HG02973 (cell line): Measurements from ENCODE around the gene SFTPB.
"Not testable (repeated sequence)": the region's sequence is repeated elsewhere in the genome, so short reads cannot be mapped to it uniquely, and the experiment has no call there.

Experiments
- ATAC-seq: cut with Tn5 transposase; IDR thresholded peaks from one replicate; pipeline ENCODE4 v1.9.1; 2021; ENCODE audit warnings: moderate library complexity; ENCODE audit not compliant: unreplicated experiment

SFTPB gene

GRCh38 chr2:85657399-85657798 is 10.6 kb downstream of the SFTPB start:
- ATAC-seq: not testable (repeated sequence)

GRCh38 chr2:85656468-85656867 is 11.5 kb downstream of the SFTPB start:
- no peak for ATAC-seq

DNA sequence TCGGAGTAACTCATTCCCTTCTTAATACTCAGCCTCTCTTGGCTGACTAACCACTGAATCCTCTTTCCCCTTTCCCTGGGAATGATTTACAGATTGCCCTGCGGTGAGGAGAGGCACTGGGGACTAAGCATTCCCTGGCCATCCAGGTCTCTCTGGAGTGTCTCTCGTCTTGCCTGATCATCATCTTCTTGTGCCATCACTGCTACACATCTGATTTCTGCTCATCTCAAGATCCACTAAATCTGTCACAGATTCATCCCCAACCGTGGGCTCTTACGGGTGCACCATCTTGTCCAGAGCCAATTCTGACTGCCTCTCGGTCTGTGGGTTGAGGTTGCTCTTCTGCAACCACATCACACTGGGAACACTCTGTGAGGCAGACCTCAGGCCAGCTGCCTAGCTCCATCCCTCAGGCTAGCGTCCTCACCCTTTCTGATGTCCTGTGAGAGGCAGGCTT is 12.0 kb downstream of the SFTPB start:
- ATAC-seq: no peak

GRCh38 chr2:85653996-85654395 is 14.0 kb downstream of the SFTPB start:
- ATAC-seq: no peak

- ATAC-seq: no peak
These were observed 15.9 kb downstream of the SFTPB start for GRCh38 chr2:85652056-85652455.

- no peak for ATAC-seq
These were observed 16.9 kb downstream of the SFTPB start for GRCh38 chr2:85651097-85651496.

DNA sequence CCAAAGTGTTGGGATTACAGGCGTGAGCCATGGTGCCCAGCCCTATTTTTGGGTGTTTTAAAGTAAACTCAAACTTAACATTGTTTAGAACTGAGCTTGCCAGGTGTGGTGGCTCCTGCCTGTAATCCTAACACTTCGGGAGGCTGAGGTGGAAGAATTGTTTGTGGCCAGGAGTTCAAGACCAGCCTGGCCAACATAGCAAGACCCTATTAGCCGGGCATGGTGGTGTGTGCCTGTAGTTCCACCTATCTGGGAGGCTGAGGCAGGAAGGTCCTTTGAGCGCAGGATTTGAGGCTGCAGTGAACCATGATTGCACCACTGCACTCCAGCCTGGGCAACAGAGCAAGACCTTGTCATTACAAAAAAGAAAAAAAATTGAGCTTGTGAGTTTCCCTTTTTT is 17.5 kb downstream of the SFTPB start:
- no peak for ATAC-seq

DNA sequence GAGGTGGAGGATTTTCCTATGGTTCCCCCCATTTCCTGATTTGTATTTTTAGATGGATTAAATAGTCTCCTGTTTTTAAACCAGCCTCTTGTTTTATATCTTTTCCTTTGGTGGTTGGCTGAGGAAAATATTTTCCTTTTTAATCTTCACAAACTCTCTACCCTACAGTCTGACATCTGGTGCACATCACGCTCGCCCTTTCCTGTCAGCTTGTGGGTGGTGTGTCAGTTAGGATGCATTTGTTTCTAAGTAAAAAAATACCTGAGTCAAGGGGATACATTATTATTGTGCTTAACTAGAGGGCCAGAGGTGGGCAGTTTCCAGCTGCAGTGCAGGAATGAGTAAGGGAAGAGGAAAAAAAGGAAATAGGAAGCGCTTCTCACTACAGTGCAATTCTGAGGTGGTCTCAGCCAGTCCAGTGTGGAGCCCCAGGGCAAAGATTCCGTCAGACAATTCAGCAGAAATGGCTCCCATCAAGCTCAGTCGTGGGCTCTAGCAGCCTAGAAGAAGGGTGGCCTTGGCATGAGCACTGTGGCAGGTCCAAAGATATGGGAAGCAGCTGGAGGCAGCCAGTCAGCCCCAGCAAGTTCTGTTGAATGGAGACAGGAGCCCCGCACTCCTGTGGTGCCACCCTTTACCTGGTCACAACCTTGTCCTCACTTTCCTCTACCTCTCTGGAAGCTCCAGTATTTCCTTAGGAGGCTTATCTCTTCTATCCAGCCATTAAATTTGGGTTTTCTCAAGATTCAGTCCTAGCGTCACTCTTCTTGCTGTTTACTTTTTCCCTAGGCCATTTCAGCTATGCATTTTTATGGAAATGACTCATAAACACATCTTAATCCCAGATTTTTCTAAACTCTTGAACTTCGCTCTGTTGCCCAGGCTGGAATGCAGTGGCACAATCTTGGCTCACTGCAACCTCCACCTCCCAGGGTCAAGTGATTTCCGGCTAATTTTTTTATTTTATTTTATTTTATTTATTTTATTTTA is 18.5 kb downstream of the SFTPB start:
- no peak for ATAC-seq

DNA sequence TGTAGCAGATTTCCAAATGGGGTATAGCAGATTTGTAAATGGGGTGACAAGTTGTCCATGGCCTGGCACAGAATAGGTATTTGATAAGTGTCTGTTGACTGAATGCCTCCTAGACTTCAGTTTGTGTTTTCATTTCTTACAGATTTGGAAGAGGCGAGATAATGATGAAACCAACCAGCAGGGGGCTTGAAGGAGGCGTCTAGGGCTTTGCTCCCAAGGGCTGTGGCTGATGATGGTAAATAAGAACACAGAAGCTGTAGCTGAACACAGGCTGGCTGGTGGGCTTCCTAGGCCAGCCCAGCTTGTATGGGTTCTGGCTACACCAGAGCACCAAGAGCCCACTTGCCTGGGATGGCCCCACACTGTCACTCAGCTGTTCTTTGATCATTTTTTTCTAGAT is 19.4 kb downstream of the SFTPB start:
- ATAC-seq: no peak

DNA sequence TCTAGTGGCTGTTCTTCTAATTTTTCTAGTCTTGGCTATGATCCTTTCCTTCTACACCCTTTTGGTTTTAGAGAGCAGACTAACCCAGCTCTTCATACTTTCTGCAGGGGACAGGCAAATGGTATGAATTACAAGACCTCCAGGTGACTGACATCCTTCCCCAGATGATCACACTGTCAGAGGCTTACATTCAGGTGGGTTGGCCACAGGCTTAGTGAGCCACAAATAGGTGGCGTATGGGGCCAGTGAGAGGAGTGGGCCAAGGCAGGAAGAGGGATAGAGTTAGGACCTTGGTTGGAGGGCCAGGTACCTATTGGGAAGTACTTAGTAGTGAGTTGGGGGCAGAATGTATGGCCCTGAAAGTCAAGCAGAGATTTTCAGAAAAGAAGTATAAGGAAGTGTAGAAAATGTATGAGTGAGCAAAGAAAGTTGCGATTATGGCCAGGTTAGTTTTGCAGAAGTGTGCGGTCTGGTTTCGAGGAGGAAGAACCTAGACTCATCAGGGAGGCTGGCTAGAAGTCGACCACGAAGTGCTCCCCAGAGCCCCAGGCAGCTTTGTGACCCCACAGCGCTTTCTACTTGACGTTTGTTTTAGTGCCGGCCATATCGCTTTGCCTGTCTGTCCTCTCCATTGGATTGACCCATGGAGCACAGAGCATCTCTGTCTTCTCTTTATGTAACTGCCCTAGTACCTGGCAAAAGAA is 20.0 kb downstream of the SFTPB start:
- peak; percentile 51 for ATAC-seq

DNA sequence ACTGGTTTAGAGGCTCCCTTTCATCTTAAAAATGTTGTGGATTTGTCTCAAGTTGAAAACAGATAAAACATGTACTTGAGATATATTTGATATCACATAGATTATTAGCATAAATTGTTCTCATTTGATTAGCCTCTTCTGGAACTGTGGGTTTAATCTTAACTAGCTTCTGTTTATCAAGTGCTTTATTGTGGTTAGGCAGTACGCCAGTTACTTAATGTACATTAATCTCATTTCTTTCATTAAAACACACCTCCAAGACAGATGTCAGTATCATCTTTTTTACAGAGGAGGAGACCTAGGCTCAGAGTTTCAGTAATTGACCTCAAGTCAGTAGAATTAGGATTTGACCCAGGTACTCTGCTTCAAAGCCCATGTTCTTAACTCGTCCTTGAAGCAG is 21.8 kb downstream of the SFTPB start:
- ATAC-seq: no peak

GRCh38 chr2:85644909-85645308 is 23.1 kb downstream of the SFTPB start:
- ATAC-seq: no peak

- ATAC-seq: peak; percentile 59
These were observed 25.3 kb downstream of the SFTPB start for GRCh38 chr2:85642725-85643124.

- ATAC-seq: no peak
These were observed 32.4 kb downstream of the SFTPB start for GRCh38 chr2:85635636-85636035.

- ATAC-seq: no peak
These were observed 33.0 kb downstream of the SFTPB start for GRCh38 chr2:85635011-85635410.

DNA sequence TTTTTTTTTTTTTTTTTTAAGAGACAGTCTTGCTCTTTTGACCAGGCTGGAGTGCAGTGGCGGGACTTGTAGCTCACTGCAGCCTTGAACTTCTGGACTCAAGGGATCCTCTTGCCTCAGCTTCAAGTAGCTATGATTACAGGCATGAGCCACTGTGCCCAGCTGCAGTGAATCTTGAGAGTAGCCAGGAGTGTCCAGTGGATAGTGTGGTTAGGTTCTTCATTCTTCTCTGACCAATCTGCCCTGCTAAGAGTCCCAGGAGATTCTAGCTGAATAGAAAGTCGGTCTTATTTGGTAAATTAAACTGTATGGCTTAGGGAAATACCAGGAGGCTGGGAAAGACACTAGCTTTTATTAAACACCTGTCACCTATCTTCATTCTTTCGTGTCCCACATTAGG is 36.7 kb downstream of the SFTPB start:
- ATAC-seq: no peak

DNA sequence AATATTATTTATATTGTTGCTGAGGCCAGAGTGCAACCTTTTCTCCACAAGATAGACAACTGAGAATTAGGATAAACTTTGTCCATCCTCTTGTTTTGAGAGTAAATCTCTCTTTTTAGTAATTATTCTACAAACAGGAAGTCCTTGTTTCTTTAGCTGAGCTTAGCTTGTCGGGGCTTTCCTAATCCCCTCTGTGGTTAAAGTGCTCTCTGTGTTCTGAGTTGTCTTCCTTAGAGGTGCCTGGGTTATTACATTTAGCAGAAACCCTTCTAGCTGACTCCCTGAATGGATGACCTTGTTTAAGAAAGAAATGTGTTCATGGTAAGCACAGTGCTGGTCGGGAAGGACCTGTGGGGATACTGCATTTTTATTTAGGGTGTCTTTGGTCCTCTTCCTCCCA is 39.3 kb downstream of the SFTPB start:
- ATAC-seq: no peak

GRCh38 chr2:85623991-85624390 is 44.0 kb downstream of the SFTPB start:
- ATAC-seq: no peak

DNA sequence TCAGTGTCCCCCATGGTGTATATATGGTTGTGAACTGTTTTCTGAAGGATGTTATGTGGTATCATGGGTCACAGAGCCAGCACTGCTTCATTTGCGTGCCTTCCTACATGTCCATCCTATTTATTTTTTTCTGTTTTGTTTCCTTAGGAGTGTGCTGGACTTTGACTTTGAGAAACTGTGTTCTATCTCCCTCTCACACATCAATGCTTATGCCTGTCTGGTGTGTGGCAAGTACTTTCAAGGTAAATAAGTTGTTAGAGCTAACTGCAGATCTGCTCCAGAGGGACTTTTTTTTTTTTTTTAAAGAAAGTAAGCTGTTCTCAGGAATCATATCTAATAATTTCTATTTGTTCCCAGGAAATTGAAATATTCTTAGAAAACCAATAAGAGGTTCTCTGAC is 46.7 kb downstream of the SFTPB start:
- ATAC-seq: no peak

DNA sequence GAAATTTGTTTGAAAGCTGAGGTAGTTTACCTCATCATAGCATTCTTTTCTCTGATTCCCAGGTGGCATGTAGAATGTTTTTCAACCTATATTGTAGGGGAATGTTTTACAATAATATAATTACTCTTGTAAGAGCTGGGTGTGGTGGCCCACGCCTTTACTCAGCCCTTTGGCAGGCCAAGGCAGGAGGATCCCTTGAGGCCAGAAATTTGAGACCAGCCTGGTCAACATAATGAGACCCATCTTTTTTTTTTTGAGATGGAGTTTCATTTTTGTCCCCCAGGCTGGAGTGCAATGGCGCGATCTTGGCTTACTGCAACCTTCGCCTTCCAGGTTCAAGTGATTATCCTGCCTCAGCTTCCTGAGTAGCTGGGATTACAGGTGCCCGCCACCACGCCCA is 48.4 kb downstream of the SFTPB start:
- no peak for ATAC-seq

DNA sequence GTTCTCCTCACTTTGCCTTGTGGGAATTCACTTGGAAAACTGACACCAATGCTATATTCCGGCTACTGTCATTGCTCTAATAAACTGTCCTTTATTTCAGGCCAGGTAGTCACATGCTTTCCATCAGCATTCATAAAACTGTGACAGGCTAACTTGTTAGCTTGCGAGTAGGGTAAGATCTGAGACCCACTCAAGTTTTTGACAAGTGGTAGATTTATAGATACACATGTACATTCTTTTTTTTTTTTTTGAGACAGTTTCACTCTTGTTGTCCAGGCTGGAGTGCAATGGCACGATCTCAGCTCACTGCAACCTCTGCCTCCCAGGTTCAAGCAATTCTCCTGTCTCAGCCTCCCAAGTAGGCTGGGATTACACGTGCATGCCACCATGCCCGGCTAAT is 50.3 kb downstream of the SFTPB start:
- ATAC-seq: not testable (repeated sequence)

DNA sequence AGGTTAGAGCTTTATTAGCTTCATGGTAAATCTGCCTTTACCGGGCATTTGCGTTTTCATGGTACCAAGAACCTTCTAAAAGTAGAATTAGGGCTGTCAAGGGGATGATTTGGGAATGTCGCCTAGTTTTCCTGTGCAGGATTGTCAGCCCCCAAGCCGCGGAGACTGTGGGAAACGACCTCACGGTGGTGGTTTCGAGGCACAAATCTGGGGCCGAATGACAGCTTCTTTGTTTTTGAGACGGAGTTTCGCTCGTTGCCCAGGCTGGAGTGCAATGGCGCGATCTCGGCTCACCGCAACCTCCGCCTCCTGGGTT is 52.6 kb downstream of the SFTPB start:
- no peak for ATAC-seq
